IPS DF 4.7 (cell line): ENCODE data around the gene EFL1.
"Not testable (repeated sequence)": the region's sequence is repeated elsewhere in the genome, so short reads cannot be mapped to it uniquely, and the experiment has no call there.

Experiments used
- DNase-seq: peaks from one replicate; pipeline ENCODE4 v3.0.0-alpha.2; 2013; ENCODE audit warnings: low spot score; ENCODE audit errors: extremely low read depth

EFL1 gene

DNA sequence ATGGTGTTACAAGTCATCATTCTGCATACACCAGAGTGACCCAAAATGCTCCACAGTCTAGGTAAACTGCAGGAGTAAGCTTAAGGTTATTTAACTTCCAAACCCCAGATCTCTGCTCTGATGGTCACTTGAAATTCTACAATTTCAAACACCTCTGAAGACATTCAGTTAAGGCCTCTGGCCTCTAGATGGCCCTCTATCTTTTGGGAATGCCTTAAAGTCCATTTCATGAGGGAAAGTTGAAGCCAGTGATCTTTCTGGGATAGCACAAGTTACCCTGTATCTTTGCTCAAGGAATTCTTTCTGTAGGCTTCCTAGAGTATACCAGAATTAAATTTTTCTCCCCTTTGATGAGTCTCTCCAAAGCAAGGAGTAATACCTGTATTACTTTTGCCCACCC is 18.7 kb upstream of the EFL1 start:
- not testable (repeated sequence) for DNase-seq

DNA sequence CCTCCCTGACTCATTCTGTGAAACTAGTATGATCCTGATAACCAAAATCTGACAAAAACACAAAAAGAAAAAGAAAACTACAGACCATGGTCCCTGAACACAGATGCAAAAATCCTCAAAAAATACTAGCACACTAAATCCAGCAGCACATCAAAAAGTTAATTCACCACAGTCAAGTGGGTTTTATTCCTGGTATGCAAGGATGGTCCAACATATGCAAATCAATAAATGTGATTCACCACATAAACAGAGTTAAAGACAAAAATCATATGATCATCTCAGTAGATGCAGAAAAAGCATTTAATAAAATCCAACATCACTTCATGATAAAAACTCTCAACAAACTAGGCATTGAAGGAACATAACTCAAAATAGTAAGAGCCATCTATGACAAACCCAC is 12.9 kb upstream of the EFL1 start:
- DNase-seq, result no peak

DNA sequence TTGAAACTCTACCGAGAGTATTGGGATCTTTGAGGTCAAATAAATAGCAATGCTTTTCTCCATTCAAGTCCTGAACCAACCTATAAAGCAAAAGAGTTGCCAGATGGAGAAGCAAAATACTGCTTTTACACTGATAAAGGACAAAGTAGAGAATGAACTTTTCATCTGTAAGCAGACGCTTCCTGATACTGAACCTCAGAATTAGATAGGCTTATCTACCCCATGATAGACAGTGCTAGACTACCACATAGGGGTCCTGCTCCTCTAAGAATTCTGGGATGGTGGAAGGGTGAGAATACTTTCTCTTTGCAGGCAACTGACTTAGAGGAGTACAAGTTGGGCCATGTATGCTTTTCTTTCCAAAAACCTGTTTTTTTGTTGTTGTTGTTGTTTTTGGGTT is 9.6 kb upstream of the EFL1 start:
- no peak for DNase-seq

DNA sequence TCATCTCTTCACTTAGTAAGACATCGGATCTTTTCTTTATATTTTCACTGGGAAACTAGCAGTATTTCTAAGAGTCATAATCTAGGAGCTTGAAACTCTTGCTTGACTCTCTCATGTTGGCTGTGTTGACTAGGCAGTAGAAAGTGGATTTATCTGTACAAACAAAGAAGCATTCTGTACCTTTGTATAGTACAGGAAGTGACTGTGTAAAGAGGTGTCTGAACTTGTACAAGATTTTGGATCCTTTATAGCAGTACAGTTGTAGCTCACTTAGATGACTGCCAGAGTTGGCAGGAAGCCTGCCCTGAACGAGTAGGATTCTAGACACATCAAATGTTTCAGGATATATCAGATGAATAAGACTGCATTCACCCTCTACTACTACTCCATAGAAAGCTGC is 5.9 kb upstream of the EFL1 start:
- not testable (repeated sequence) for DNase-seq

DNA sequence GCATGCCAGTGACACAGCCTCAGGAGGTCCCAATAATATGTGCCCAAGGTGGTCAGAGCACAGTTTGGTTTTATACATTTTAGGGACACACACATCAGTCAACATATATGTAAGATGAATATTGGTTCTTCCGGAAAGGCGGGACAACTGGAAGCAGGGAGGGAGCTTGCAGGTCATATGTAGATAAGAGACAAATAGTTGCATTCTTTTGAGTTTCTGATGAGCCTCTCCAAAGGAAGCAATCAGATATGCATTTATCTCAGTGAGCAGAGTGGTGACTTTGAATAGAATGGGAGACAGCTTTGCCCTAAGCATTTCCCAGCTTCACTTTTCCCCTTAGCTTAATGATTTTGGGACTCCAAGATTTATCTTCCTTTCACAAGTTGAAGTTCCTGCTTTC is 4.6 kb upstream of the EFL1 start:
- DNase-seq, result not testable (repeated sequence)

DNA sequence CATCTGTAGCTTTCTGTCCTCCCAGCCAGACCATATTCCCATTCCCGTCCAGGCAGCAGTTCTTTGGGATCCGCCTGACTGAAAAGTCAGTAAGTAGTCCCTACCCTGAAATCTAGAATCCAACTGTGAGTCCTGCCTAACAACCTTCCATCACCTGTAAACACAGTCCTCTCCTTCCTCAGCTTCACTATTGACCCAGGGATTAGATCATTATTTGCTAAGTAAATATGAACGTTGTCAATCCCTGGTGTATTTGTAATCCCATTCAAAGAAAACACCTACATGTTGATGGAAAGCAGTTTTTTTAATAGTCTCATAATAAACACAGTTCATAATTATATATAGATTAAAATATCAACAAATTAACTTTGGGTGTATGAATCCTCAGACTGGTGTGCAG is 816 bp upstream of the EFL1 start:
- no peak for DNase-seq

DNA sequence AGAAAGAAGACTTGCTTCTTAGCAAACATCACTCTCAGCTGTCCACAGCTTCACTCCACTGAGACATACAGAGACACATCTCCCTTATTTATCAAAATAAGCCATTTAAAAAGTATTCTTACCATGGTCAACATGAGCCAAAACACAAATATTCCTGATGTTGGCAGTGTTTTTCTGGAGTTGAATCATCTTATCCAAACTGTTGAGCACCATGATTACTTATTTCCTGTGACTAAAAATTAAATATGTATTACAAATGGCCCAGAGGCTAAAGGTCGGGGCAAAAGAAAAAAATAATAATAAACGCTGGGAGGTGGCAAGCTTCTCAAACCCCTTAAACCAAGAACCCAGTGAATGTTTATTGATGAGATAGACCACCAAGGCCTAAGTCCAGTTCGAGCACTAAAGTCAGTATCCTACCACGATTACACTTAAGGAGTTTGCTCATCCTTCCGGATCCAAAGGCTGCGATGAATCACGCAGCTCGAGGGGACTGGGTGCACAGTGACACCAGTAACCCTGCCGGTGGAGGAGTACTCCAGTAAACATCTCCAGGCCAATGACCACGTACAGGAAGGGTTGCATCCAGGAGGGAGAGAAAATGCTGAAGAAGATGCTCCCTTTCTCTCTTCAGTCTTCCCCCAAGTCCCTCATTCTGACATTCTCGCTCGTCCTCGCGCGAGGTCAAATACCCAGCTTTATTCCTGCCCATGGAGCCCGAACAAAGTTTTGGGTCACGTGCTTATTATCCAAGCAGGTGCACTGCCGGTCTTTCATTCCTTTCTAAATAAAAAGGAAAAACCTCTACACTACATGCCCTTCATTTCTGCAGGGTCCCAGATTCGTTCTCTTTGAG is 740 bp downstream of the EFL1 start:
- DNase-seq, result not testable (repeated sequence)

DNA sequence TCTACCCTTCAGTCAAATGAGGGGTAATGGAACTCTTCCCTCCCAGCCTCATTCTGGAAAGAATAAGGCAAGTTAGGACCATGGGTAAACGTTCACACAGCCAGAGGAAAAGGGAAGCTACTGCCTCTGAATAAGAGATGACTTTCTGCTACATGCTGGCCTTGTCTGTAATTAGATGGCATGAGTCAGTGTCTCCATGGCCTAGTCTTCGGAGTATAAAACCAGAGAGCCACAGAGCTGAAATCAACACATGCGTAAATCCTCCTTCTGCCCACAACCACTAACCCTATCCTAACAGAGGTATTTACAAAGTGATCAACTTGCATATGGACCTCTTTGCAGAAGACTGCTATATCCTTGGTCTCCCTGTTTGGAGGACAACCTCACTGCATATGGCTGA is 14.3 kb downstream of the EFL1 start:
- DNase-seq, result not testable (repeated sequence)

DNA sequence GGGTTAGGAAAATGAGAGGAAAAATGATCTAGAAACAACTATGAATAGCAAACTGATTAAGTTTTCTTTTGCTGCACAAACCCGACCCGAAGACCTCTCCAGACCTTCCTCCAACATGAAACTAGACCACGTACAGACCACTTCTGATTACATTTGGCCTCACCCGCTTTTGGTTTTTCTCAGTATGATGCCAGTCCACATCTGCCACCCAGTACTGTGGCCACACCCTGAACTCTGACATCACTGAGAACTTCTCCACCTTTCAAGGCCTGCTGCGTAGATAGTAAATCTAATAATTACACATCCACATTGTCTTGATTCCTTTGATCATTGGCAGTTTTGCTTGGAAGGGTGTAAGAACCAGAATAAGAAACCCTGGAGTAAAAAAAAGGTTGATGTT is 16.6 kb downstream of the EFL1 start:
- DNase-seq, result not testable (repeated sequence)

DNA sequence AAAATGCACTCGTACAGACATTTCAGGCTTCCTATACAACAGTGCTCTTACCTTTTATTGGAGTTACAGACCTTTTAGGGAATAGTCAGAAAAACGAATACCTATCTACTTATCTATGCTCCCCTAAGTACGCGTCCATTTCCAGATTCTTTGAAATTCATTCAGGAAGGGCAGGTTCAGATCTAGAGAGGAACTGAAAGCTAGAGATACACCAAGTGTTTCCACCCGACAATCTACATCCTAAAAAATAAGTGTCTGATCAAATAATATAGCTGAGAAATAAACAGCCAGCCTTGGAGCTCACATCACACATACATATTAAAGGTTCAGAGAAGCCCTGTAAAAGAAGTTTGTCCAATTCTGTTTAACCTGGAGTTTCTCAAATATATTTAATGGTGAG is 18.9 kb downstream of the EFL1 start:
- DNase-seq, result not testable (repeated sequence)

DNA sequence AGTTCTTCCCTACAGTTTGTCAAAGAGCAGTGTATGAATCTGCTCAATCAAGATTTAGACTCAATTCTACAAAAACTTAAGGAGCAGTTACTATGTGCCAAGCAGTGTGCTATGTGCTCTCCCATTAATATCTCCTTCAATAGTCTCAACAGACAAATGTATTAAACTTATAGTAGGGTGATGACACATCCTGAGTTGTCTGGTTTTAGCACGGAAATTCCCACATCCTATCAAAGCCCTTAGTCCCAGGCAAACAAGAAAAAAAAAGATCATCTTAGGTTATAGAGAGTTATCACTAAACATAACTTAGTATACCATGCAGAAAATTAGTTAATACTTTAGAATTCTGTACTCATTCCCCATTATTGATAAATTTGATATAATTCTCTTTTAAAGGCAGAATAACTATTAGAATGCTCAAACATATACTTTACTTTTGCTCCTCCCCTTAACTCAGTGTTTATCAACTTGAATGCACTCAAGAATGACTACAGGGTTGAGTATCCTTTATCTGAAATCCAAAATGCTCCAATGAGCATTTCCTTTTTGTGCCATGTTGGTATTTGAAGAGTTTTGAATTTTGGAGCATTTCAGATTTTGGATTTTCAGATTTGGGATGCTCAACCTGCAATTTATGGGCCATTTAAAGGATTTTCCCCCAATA is 20.6 kb downstream of the EFL1 start:
- DNase-seq, result not testable (repeated sequence)

DNA sequence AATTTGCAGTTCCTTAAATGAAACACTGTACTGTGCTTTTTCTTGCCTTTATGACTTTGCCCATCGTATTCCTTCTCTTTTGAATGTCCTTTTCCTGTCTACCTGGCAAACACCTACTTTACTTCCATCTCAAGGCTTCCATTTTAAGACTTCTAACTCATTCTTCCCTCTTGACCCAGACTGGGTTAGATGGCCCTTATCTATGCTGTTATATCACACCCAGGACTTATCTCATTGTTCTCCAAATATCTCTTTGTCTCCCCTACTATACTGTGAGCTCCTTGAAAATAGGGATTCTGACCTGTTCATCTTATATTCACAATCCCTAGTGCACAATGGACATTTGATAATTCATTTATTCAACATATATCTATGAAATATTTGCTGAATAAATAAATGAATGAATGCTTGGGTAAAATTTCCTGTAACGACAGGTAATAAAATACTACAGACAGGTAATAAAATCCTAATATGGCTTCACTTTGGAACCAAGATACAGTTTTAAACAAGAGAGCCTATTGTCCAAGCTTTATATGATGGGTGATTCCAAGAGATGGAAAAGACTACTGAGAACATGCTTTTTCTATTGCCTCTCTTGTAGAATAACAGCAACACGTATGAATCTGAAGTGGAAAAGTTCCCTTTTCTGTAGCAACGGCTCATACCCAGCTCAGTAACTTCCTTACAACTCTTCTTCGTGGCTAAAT is 22.7 kb downstream of the EFL1 start:
- no peak for DNase-seq

DNA sequence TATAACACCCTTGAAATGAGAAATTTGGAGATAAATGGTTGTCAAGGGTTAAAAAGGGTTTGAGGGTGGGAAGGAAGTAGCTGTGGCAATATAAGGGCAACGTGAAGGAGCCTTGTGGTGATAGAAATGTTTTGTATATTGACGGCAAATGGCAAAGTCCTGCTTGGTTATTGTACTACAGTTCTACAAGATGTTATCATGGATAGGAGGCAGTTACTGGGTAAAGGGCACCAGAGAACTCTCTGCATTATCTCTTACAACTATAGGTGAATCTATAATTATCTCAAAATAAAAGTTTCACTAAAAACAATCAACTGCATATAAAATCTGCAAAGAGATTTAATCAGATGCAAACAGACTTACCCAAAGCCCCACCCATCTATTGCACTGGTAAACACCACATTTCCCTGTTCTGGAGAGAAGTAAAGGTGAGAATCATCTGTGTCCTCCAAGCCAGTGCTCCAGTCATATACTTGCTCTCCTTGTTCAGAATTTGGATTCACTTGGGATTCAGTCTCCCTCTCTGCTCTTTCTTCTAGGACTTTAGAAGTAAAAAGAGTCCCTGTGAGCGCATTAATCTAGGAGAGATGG is 24.5 kb downstream of the EFL1 start:
- not testable (repeated sequence) for DNase-seq

DNA sequence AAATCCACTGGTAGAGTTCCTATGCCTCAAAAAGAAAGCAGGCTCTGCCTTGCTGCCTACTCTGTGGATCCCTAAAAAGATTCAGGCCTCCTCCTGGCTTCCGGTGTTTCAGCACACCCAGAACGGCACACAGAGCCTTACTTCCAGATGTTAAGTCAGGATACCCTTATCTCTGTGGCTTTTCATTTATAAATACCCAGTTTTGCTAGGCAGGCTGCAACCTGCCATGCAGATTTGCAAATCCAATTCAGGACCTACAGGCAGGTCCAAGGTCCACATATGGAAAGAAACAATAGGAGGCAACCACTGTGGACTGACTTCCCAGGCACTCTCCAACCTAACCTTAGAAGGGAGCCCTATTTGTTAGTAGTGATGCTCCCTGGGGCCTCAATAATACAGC is 30.7 kb downstream of the EFL1 start:
- DNase-seq, result no peak

DNA sequence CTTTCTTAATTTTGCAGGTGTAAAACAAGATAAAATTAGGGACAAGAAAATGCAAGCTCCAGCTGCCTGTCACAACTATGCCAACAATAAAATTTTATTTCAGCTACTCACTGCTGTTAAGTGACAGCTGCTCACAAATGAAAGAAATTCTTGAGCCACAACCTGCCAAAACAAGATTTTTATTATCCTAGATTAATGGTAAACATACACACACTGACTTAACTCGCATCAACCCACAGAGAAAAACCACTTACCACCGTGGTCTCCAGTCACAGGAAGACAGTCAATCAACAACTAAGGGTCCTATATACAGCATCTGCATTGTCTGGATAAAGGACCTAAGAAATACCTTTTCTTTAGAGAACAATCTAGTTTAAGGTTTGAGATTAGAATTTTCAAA is 31.3 kb downstream of the EFL1 start:
- DNase-seq, result no peak

DNA sequence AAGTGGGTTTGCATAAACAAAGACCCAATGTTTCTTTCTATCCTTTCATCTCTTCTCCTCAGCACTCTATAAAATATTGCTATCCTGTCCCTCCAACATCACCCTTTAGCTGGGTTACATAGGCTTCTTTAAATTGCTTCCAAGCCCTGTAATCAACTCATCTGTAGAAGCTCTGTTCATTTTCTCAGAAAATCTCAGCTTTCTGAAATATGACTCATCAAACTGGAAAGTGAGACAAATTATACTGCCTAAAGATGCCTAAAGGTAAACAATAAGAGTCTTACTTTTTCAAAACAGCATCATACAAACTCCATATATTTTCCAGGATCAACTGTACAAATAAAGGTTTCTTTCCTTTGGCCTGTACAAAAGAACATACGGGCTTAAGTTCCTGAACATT is 33.8 kb downstream of the EFL1 start:
- no peak for DNase-seq

DNA sequence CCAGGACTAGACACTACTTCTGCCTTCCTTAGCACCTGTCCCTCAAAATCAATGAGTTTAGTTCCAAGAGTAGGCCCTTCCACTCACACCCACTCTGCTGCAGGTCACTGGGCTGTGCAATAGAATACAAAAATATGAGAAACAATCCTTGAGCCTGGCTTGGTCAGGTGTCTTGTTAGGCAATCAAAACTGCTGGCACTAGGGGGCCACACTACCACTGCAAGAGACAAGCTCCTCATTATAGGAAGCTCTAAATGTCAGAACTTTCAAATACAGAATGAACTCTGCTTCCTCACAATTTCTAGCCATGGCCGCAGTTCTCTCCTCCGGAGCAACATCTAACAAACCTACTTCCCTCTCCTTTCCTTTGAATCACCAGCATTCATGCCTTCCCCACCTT is 41.0 kb downstream of the EFL1 start:
- DNase-seq, result not testable (repeated sequence)

DNA sequence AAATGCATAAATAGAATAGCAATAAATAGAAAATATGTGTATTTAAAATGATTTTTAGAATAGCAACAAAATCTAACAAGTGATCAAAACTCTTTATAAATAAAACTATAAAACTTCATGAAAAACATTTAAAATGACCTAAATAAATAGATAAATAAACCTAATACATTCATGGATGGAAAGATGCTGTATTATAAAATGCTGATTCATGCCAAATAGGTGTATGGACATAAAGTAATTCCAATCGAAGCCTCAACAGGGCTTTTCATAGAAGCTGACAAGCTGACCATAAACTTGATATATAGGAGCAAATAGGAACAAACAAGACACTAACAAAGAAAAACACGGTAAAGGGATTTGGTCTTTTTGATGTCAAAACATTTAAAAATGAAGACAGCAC is 46.4 kb downstream of the EFL1 start:
- not testable (repeated sequence) for DNase-seq

DNA sequence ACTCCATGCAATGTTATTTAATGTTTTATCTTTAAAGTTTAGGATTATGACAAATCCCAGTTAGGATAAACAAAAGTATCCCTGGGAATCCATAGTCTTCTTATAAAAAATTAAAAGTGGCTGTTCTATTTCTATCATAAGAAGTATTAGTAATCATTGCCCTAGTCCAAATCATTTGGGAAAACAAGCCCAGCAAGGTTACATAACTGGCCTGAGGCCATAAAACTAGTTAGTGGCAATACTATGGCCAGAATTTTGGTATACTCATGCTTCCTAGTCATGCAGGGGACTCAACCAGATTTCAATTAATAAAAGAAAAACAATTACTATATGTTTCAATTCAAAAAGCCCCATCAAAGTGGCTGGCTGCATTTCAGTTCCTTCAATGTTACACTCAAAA is 50.3 kb downstream of the EFL1 start:
- not testable (repeated sequence) for DNase-seq

DNA sequence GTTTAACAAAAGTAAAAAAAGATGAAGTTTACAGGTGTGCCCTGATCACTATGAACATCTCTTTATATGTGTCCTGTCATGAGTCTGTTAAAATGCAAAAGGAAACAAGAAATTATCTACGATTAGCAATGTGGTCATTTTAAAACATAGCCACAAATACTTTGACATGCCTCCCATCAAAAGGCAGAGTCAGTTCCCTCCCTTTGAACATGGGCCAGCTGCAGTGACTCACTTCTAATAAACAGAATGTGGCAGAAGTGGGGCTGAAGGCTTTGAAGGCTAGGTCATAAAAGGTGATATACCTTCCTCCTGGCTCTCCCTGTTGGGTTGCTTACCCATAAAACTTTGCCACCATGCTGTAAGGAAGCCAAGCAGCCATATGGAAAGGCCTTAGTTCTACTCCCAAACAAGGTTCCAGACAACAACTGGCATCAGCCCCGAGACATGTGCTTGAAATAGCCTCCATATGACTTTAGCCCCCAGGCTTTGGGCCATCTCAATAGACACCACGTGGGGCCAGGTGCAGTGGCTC is 52.4 kb downstream of the EFL1 start:
- DNase-seq, result not testable (repeated sequence)

DNA sequence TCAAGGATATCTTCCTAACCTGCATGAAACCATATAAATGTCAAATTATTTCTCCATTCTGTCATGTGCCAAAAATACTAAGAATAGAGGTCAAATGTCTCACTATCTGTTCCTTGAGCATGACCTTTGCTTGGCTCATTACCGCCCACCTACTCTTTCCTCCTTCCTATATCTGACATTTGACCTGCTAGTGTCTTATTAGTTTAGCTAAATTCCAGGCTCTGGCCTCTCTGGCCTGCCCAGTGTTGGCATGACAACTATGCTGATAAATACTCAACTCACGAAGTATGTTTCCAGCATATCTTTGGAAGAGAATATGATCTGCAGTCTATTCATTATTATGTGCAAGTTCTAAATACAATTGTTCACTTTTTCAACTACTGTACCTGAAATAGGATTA is 58.0 kb downstream of the EFL1 start:
- DNase-seq, result not testable (repeated sequence)
